Osteocyte (in vitro differentiated cells): ENCODE data around the gene LRCH1. TPM values are rescaled to one million over a fixed set of nuclear protein-coding genes. Genes with fewer than 3 reads are reported as not detected.

Experiments used
- DNase-seq: peaks from one replicate; pipeline ENCODE4 v3.0.0; 2021; ENCODE audit warnings: mixed read lengths; ENCODE audit not compliant: unreplicated experiment; ENCODE audit errors: extremely low spot score
- H3K27ac Mint-ChIP-seq: one replicate; pipeline ENCODE4 v1.8.0; 2021; ENCODE audit warnings: mild to moderate bottlenecking, mixed read lengths; ENCODE audit not compliant: unreplicated experiment
- H3K27me3 Mint-ChIP-seq: one replicate; pipeline ENCODE4 v1.8.0; 2021; ENCODE audit warnings: mixed read lengths; ENCODE audit not compliant: unreplicated experiment
- H3K36me3 Mint-ChIP-seq: one replicate; pipeline ENCODE4 v1.8.0; 2021; ENCODE audit warnings: mixed read lengths; ENCODE audit not compliant: unreplicated experiment
- H3K4me1 Mint-ChIP-seq: one replicate; pipeline ENCODE4 v1.8.0; 2021; ENCODE audit warnings: mixed read lengths; ENCODE audit not compliant: unreplicated experiment
- H3K4me3 Mint-ChIP-seq: one replicate; pipeline ENCODE4 v1.8.0; 2021; ENCODE audit warnings: mild to moderate bottlenecking, moderate library complexity, mixed read lengths; ENCODE audit not compliant: unreplicated experiment
- H3K9me3 Mint-ChIP-seq: one replicate; pipeline ENCODE4 v1.8.0; 2021; ENCODE audit warnings: mixed read lengths; ENCODE audit not compliant: unreplicated experiment
- total RNA-seq: library from RNA; stranded (reverse); gene quantifications from 2 replicates; pipeline ENCODE4 v1.2.1, GENCODE V29; 2021
- TF ChIP-seq, protein P1 (sequence below): fragments of 200-600 bp; sonication (generic); IDR thresholded peaks from 2 replicates; pipeline ENCODE4 v1.5.0; 2021; ENCODE audit warnings: antibody characterized with exemption, mild to moderate bottlenecking, moderate library complexity

Gene LRCH1
- total RNA-seq, 1 donor from 2014 or later, result 13.9 TPM

DNA sequence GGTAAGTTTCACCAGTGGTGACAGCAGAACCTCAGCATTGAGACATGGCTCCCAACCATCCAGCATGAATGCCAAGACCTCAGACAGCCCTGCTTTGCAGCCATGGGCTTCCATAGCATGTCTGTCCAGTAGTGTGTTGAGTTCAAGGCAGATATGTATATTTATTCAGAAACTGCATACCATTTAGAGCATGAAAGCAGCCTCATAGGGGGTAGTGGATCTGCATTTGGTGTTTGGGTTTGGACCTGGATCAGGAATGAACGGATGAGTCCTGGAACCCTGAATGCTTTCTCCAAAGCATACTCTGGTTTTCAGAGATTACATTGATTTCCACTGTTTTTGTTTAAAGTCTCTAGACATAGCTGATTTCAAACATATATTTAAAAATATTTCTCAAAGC, 129.7 kb downstream of the LRCH1 start:
- no peaks in the 10 kb centered on the region for H3K9me3 Mint-ChIP-seq
- no peak overlapping the region for H3K27ac Mint-ChIP-seq
- no peak overlapping the region for H3K4me3 Mint-ChIP-seq
- H3K27me3 Mint-ChIP-seq, result no peaks in the 10 kb centered on the region
- H3K4me1 Mint-ChIP-seq, result peaks cover 23% of the 10 kb centered on the region
- DNase-seq, result no peak
- TF ChIP-seq, protein P1, sequence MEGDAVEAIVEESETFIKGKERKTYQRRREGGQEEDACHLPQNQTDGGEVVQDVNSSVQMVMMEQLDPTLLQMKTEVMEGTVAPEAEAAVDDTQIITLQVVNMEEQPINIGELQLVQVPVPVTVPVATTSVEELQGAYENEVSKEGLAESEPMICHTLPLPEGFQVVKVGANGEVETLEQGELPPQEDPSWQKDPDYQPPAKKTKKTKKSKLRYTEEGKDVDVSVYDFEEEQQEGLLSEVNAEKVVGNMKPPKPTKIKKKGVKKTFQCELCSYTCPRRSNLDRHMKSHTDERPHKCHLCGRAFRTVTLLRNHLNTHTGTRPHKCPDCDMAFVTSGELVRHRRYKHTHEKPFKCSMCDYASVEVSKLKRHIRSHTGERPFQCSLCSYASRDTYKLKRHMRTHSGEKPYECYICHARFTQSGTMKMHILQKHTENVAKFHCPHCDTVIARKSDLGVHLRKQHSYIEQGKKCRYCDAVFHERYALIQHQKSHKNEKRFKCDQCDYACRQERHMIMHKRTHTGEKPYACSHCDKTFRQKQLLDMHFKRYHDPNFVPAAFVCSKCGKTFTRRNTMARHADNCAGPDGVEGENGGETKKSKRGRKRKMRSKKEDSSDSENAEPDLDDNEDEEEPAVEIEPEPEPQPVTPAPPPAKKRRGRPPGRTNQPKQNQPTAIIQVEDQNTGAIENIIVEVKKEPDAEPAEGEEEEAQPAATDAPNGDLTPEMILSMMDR, result no peak
- peaks cover 7% of the 10 kb centered on the region for H3K36me3 Mint-ChIP-seq

DNA sequence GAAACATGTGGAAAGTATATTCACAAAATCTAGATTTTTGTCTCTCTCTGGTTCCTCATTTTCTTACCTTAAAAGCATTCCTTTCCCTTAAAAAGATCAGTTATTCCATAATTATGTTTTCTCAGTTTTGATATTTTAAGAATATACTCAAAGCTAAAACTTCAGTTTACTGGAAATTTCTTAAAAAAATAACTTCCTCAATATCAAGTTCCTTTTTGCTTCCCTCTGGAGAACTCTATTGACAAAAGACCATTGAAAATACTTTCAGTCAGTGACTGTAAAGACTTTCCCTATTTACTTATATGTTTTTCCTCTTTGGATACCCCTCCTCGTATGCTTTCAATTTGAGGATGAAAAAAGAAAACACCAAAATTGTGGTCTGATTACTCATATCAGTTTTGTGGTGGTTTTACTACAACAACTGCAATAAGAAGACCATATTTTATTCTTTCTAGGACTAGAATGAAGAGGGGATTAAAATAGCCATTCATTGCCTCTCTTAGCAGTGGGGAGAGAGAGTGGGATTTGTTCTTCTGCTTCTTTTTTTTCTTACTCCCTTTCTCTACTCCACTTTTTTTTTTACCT, 130.8 kb downstream of the LRCH1 start:
- TF ChIP-seq, protein P1, result no peak
- Mint-ChIP-seq H3K36me3 (peaks cover 7% of the 10 kb centered on the region), H3K27ac (peak overlapping the region; percentile 13), H3K4me1 (peaks cover 24% of the 10 kb centered on the region), H3K9me3 (no peaks in the 10 kb centered on the region), H3K4me3 (no peak overlapping the region), H3K27me3 (no peaks in the 10 kb centered on the region)
- DNase-seq, result no peak

DNA sequence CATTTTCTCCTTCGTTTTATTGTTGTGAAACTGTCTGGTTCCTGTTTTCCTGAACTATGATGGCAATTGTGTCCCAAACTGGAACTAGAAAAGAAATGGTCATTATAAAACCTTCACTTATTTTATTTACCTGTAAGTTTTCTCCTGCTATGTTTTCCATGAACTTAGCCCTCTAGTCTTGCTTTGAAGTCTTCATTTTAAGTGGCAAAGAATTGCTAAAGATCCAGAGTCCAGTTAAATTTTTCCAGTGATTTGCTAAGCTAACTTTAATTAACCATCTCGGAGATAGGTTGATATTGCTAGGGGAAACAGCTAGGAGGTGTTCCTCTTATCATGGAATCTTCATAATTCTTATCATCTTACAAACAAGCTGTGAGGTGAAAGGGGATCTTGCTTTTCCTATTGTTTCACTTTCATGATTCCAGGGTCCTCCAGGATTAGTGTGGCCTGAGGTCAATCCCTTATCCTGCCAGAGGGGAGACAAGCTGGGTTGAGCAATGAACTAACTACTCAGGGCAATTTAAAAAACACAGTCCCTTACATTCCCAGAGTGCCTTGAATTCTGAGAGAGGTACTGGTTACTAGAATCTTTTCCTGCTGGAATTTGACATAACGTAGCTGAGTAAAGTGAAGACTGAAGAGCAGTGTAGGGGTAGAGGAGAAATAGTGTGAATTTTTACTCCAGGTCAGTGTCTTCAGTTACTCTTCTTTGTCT, 131.5 kb downstream of the LRCH1 start:
- Mint-ChIP-seq H3K36me3 (peaks cover 7% of the 10 kb centered on the region), H3K27me3 (no peaks in the 10 kb centered on the region), H3K4me3 (no peak overlapping the region), H3K27ac (peak overlapping the region; percentile 27), H3K9me3 (no peaks in the 10 kb centered on the region), H3K4me1 (peaks cover 24% of the 10 kb centered on the region)
- TF ChIP-seq, protein P1, result no peak
- no peak for DNase-seq

DNA sequence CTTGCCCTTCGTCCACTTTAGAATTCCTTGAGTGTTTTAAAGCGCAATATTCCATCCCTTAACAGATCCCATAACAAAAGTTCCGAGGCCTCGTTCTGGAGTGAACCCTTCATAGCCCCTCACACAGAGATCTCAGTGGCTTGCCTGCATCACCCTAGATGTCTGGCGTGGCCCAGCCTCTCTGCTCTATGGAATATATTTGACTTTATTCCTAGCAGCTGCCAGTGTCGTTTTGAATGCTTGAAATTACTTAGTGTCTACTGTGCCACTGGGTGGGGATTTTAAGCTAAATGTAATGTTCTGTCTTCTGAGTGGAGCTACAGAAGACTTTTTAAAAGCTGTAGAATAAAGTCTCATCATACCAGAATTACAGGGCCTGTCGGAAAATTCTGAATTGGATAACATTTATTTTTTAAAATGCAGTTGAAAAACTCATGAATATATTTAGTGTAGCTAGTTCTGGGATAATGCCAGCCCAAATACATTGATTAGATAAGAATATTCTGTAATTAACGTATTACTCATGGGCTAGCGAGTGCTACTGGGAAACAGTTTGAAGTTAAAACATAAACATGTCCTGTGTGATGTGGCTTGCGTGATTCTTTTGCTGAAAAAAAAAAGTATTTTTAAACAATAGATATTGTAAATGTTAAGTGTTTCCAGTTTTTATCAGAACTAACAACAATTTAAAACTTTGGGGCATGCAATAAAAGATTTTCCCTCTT, 132.2 kb downstream of the LRCH1 start:
- no peaks in the 10 kb centered on the region for H3K9me3 Mint-ChIP-seq
- no peak for DNase-seq
- H3K4me3 Mint-ChIP-seq, result no peak overlapping the region
- H3K36me3 Mint-ChIP-seq, result peaks cover 7% of the 10 kb centered on the region
- H3K27ac Mint-ChIP-seq, result peak overlapping the region; percentile 27
- TF ChIP-seq, protein P1, result no peak
- peaks cover 24% of the 10 kb centered on the region for H3K4me1 Mint-ChIP-seq
- H3K27me3 Mint-ChIP-seq, result no peaks in the 10 kb centered on the region

DNA sequence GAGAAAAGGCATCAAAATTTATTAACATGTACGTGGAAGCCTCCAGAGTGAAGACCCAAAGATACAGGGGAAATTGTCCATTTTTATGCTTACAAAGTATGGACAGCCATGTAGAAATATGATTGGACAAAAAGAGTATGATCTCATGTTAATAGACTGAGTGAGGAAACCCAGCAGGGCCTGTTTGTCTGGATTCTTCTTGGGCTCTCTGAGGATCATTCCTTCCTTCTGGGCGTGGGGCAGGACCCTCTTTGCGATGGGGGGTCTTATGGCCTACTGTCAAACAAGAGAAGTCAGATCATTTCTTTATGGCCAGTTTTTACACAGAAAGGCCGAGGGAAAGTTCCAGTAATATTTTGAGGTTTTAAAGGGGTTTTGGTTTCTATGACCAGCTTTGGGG, 133.2 kb downstream of the LRCH1 start:
- DNase-seq, result no peak
- TF ChIP-seq, protein P1, result no peak
- Mint-ChIP-seq H3K4me3 (no peak overlapping the region), H3K9me3 (no peaks in the 10 kb centered on the region), H3K27me3 (no peaks in the 10 kb centered on the region), H3K4me1 (peaks cover 24% of the 10 kb centered on the region), H3K27ac (peak overlapping the region; percentile 7), H3K36me3 (peaks cover 8% of the 10 kb centered on the region)
